Fibroblast of lung (primary cell): ENCODE data around the gene PCDH10. TPM values are rescaled to one million over a fixed set of nuclear protein-coding genes. Genes with fewer than 3 reads are reported as not detected.

ENCODE experiments used
- DNase-seq, 2 donors: peaks; one replicate each; pipeline versions ENCODE4 v3.0.0 to v3.0.0-alpha.2; 2010; ENCODE audit warnings: low read depth in 2 of 2
- H2AFZ ChIP-seq: 2 replicates; pipeline ENCODE4 v1.5.1; 2012; ENCODE audit warnings: low read length, control low read depth, inconsistent platforms
- H3K27ac ChIP-seq: 2 replicates; pipeline ENCODE4 v1.5.1; 2011; ENCODE audit warnings: low read length, control low read depth; ENCODE audit not compliant: insufficient read depth
- H3K27me3 ChIP-seq: 2 replicates; pipeline ENCODE4 v1.5.1; 2011; ENCODE audit warnings: mild to moderate bottlenecking, low read length; ENCODE audit not compliant: control insufficient read depth, insufficient read depth
- H3K36me3 ChIP-seq: 2 replicates; pipeline ENCODE4 v1.5.1; 2011; ENCODE audit warnings: low read length; ENCODE audit not compliant: control insufficient read depth, insufficient read depth
- H3K4me1 ChIP-seq: 2 replicates; pipeline ENCODE4 v1.5.1; 2011; ENCODE audit warnings: low read length; ENCODE audit not compliant: control insufficient read depth, insufficient read depth; ENCODE audit errors: extremely low read depth
- H3K4me2 ChIP-seq: 2 replicates; pipeline ENCODE4 v1.5.1; 2011; ENCODE audit warnings: low read length, control low read depth; ENCODE audit not compliant: insufficient read depth; ENCODE audit errors: extremely low read depth
- H3K4me3 ChIP-seq, 4 experiments: fragments of 200-600 bp in 1 of 4; sonication (generic) in 1 of 4; replicated peaks in 1 of 4; 2 replicates each; pipeline ENCODE4 v1.5.1; 2011 to 2016; ENCODE audit warnings: low read length in 4 of 4, low read depth in 3 of 4, mild to moderate bottlenecking in 3 of 4, control low read depth in 2 of 4, inconsistent platforms in 1 of 4, mixed read lengths in 1 of 4; ENCODE audit not compliant: insufficient read depth in 1 of 4; ENCODE audit errors: control extremely low read depth in 1 of 4
- H3K79me2 ChIP-seq: 2 replicates; pipeline ENCODE4 v1.5.1; 2012; ENCODE audit warnings: mild to moderate bottlenecking, low read length, inconsistent platforms; ENCODE audit not compliant: control insufficient read depth, insufficient read depth
- H3K9ac ChIP-seq: 2 replicates; pipeline ENCODE4 v1.5.1; 2011; ENCODE audit warnings: mild to moderate bottlenecking, low read length, control low read depth; ENCODE audit not compliant: insufficient read depth
- H3K9me3 ChIP-seq: 2 replicates; pipeline ENCODE4 v1.5.1; 2012; ENCODE audit warnings: low read depth, low read length; ENCODE audit not compliant: control insufficient read depth, insufficient read depth
- H4K20me1 ChIP-seq: 2 replicates; pipeline ENCODE4 v1.5.1; 2011; ENCODE audit warnings: low read length; ENCODE audit not compliant: control insufficient read depth, insufficient read depth; ENCODE audit errors: extremely low read depth
- EZH2 ChIP-seq: IDR thresholded peaks from 2 replicates; pipeline ENCODE4 v1.5.1; 2012; ENCODE audit warnings: low read length, control low read depth, mild to moderate bottlenecking; ENCODE audit errors: missing control alignments
- polyA plus RNA-seq, 2 donors: library from polyadenylated mRNA; depleted of rRNA in 1 of 2; stranded (reverse) in 1 of 2; unstranded in 1 of 2; fragments of >200 nt; gene quantifications; 2 replicates each; pipeline ENCODE4 v1.2.1, GENCODE V29; 2011 to 2012; ENCODE audit warnings: missing spikeins in 1 of 2
- total RNA-seq: library from RNA; depleted of rRNA; stranded (reverse); fragments of >200 nt; gene quantifications from 2 replicates; pipeline ENCODE4 v1.2.1, GENCODE V29; 2014
- TF ChIP-seq, protein P1 (sequence below), 2 donors: IDR thresholded peaks in 1 of 2; conservative IDR thresholded peaks in 1 of 2; 1 replicate in 1 of 2; 2 replicates in 1 of 2; pipeline ENCODE4 v1.5.1; 2011 to 2012; ENCODE audit warnings: low read length in 2 of 2, control low read depth in 1 of 2, inconsistent platforms in 1 of 2, low read depth in 1 of 2, mild to moderate bottlenecking in 1 of 2

Gene PCDH10
- total and polyA plus RNA-seq, 2 donors (not counting 1 experiment from before 2014, with no cell fraction given), result 0.66 to 2.0 TPM

DNA sequence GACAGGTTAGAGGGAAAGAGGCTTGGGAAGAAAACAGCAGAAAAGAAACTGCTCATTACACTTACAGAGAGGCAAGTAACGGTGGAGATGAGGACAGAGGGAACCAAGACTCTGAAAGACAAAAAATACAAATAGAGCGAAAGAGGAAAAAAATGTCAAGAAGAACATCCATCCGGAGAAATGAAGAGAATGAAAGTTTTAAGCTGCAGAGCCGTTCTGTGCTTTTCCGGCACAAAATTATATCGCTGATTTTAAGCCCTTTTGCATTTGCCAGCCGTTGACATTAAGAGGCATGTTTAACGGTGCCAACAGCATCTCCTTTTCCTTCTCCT, 236 bp downstream of the PCDH10 start:
- H3K9ac ChIP-seq, result no peak overlapping the region
- TF ChIP-seq, protein P1, sequence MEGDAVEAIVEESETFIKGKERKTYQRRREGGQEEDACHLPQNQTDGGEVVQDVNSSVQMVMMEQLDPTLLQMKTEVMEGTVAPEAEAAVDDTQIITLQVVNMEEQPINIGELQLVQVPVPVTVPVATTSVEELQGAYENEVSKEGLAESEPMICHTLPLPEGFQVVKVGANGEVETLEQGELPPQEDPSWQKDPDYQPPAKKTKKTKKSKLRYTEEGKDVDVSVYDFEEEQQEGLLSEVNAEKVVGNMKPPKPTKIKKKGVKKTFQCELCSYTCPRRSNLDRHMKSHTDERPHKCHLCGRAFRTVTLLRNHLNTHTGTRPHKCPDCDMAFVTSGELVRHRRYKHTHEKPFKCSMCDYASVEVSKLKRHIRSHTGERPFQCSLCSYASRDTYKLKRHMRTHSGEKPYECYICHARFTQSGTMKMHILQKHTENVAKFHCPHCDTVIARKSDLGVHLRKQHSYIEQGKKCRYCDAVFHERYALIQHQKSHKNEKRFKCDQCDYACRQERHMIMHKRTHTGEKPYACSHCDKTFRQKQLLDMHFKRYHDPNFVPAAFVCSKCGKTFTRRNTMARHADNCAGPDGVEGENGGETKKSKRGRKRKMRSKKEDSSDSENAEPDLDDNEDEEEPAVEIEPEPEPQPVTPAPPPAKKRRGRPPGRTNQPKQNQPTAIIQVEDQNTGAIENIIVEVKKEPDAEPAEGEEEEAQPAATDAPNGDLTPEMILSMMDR (conservative IDR thresholded peaks at IDR 0.05 in 1 of 2, IDR thresholded peaks at IDR 0.05 in 1 of 2; ENCODE audit: low read depth in 1 of 2, low read length in 2 of 2), result no peak
- no peak for TF ChIP-seq EZH2
- H3K4me1 ChIP-seq, result peaks cover 5% of the 10 kb centered on the region
- peak overlapping the region; percentile 71 for H3K4me2 ChIP-seq
- no peaks in the 10 kb centered on the region for H4K20me1 ChIP-seq
- H3K36me3 ChIP-seq, result no peaks in the 10 kb centered on the region
- H2AFZ ChIP-seq, result peak overlapping the region; percentile 58
- H3K4me3 ChIP-seq, result peak overlapping the region; percentile 47 to 65 (median 60)
- H3K27ac ChIP-seq, result no peak overlapping the region
- peaks cover 3% of the 10 kb centered on the region for H3K27me3 ChIP-seq
- no peaks in the 10 kb centered on the region for H3K9me3 ChIP-seq
- no peaks in the 10 kb centered on the region for H3K79me2 ChIP-seq
- no peak for DNase-seq

DNA sequence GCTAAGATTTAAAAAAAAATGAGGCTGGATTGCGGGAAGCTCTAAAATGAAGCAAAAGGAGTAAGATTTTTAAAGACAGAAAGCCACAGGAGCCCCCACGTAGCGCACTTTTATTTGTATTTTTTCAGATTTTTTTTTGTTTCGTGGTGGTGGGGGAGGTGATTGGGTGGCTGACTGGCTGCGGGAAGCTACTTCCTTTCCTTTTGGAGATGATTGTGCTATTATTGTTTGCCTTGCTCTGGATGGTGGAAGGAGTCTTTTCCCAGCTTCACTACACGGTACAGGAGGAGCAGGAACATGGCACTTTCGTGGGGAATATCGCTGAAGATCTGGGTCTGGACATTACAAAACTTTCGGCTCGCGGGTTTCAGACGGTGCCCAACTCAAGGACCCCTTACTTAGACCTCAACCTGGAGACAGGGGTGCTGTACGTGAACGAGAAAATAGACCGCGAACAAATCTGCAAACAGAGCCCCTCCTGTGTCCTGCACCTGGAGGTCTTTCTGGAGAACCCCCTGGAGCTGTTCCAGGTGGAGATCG, 908 bp downstream of the PCDH10 start:
- Histone ChIP-seq H3K27me3 (peaks cover 3% of the 10 kb centered on the region), H2AFZ (peak overlapping the region; percentile 52), H3K9ac (no peak overlapping the region)

GRCh38 chr4:133150486-133151340, 1.6 kb downstream of the PCDH10 start:
- Histone ChIP-seq H3K27ac (no peak overlapping the region), H3K27me3 (peaks cover 3% of the 10 kb centered on the region), H3K4me3 (peak overlapping the region; percentile 47 to 65 (median 60)), H4K20me1 (no peaks in the 10 kb centered on the region), H3K36me3 (no peaks in the 10 kb centered on the region), H2AFZ (peak overlapping the region; percentile 12), H3K4me2 (peak overlapping the region; percentile 71), H3K9me3 (no peaks in the 10 kb centered on the region), H3K4me1 (peaks cover 5% of the 10 kb centered on the region), H3K79me2 (no peaks in the 10 kb centered on the region), H3K9ac (no peak overlapping the region)
- no peak for TF ChIP-seq EZH2
- TF ChIP-seq, protein P1 (conservative IDR thresholded peaks at IDR 0.05 in 1 of 2, IDR thresholded peaks at IDR 0.05 in 1 of 2; ENCODE audit: low read depth in 1 of 2, low read length in 2 of 2), result no peak
- DNase-seq, result peak; percentile 13 to 53

More for the DNA sequence above, 908 bp downstream of the PCDH10 start:
- no peaks in the 10 kb centered on the region for H3K9me3 ChIP-seq
- no peaks in the 10 kb centered on the region for H4K20me1 ChIP-seq
- H3K4me1 ChIP-seq, result peaks cover 5% of the 10 kb centered on the region
- TF ChIP-seq, protein P1 (conservative IDR thresholded peaks at IDR 0.05 in 1 of 2, IDR thresholded peaks at IDR 0.05 in 1 of 2; ENCODE audit: low read depth in 1 of 2, low read length in 2 of 2), result no peak
- no peak for TF ChIP-seq EZH2
- H3K4me2 ChIP-seq, result peak overlapping the region; percentile 71
- H3K27ac ChIP-seq, result no peak overlapping the region
- H3K36me3 ChIP-seq, result no peaks in the 10 kb centered on the region
- H3K79me2 ChIP-seq, result no peaks in the 10 kb centered on the region
- peak overlapping the region; percentile 47 to 65 (median 60) for H3K4me3 ChIP-seq
- peak; percentile 13 to 39 for DNase-seq
